GM19023 (cell line): Measurements from ENCODE around the gene GOLGA2.
"Not testable (repeated sequence)": the region's sequence is repeated elsewhere in the genome, so short reads cannot be mapped to it uniquely, and the experiment has no call there.

ENCODE experiments used
- ATAC-seq: cut with Tn5 transposase; IDR thresholded peaks from one replicate; pipeline ENCODE4 v1.9.1; 2021; ENCODE audit warnings: mild to moderate bottlenecking, moderate library complexity; ENCODE audit not compliant: unreplicated experiment

Gene GOLGA2

GRCh38 chr9:128293091-128293490 lies 17.3 kb upstream of the GOLGA2 start:
- no peak for ATAC-seq

GRCh38 chr9:128292009-128292408 lies 16.2 kb upstream of the GOLGA2 start:
- ATAC-seq: no peak

- ATAC-seq: no peak
Observed at GRCh38 chr9:128288273-128289004, 12.6 kb upstream of the GOLGA2 start.

GRCh38 chr9:128286440-128286839 lies 10.6 kb upstream of the GOLGA2 start:
- ATAC-seq: no peak

GRCh38 chr9:128285033-128285784 lies 9.4 kb upstream of the GOLGA2 start:
- no peak for ATAC-seq

GRCh38 chr9:128282500-128282899 lies 6.7 kb upstream of the GOLGA2 start:
- ATAC-seq: no peak

- ATAC-seq: no peak
Observed at GRCh38 chr9:128280084-128280622, 4.3 kb upstream of the GOLGA2 start.

DNA sequence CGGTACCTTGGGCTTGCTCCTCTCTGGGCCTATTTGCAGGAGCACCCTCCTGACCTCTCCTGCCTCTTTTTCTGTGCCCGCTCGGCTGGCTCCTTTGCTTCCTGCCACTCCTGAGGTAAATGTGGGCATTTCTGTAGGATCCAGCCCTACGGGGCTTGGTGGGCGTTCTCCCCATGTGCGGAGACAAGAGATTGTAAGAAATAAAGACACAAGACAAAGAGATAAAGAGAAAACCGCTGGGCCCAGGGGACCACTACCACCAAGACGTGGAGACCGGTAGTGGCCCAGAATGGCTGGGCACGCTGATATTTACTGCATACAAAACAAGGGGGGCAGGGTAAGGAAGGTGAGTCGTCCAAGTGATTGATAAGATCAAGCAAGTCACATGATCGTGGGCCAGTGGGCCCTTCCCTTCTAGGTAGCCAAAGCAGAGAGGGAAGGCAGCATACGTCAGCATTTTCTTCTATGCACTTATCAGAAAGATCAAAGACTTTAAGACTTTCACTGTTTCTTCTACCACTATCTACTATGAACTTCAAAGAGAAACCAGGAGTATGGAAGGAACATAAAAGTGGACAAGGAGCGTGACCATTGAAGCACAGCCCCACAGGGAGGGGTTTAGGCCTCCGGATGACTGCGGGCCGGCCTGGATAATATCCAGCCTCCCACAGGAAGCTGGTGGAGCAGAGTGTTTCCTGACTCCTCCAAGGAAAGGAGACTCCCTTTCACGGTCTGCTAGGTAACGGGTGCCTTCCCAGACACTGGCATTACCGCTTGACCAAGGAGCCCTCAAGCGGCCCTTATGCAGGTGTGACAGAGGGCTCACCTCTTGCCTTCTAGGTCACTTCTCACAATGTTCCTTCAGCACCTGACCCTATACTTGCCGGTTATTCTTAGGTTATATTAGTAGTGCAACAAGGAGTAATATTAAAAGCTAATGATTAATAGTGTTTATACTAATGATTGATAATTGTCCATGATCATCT lies 3.6 kb upstream of the GOLGA2 start:
- not testable (repeated sequence) for ATAC-seq

GRCh38 chr9:128276574-128277270 lies 915 bp upstream of the GOLGA2 start:
- no peak for ATAC-seq

GRCh38 chr9:128276008-128276573 lies 284 bp upstream of the GOLGA2 start, which contains the start of gene SWI5:
Gene SWI5 (plus strand): TSS chr9:128276276.
- peak; percentile 97 for ATAC-seq

GRCh38 chr9:128274245-128274644 lies 1.6 kb downstream of the GOLGA2 start:
- ATAC-seq: no peak

- ATAC-seq: no peak
Observed at GRCh38 chr9:128271512-128271911, 4.3 kb downstream of the GOLGA2 start.

DNA sequence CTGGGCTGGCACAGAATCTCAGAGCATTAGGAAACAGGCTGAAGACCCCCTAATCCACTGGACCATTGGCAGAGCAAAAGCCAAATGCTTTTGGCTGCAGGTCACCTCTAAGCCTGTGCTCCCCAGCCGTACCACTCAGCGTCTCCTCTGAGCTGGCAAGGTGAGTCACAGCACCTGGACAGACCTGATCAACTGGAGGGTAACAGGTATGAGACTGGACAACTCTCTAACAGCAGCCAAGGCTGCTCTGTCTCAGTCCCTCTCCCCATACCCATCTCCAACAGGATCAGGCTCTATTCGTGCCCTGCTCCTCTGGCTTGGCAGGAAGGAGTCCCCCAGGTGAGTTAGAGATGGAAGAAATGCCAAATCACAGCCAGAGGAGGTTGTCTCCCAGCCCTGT lies 4.7 kb downstream of the GOLGA2 start:
- no peak for ATAC-seq

DNA sequence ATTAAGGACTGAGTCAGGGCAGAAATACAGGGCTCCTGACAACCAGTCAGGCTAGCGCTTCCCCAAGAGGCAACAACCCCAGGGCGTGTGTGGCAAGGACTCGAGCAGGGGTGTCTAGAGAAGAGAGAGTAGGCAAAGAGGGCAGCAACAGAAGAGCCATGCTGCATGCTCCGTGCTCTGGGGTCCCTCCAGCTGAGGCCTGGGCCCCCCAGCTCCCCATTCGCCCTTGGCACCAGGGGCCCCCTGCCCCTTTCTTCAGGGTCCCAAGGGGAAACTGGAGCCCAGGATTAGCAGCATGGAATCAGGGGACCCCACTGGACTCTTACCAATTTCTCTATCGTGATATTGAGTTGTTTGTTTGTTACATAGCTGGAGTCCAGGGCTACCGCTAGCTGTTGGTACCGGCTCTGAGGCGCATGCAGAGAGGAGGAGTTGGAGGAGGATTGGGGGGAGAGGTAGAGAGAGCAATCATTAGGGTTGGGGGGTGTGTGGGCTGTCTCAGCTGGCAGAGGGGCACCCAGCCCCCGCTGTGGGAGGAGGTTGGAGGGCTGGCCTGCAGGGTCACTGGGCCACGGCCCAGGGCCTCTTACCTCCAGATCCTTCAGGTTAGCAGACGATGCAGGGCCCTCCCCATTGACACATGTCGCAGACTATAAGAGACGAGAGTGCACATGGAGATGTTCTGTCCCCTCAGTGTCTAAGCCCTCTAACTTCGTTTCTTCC lies 8.8 kb downstream of the GOLGA2 start:
- ATAC-seq: no peak

GRCh38 chr9:128265348-128265847 lies 10.4 kb downstream of the GOLGA2 start:
- ATAC-seq: no peak

- ATAC-seq: no peak
Observed at GRCh38 chr9:128262687-128263086, 13.1 kb downstream of the GOLGA2 start.

DNA sequence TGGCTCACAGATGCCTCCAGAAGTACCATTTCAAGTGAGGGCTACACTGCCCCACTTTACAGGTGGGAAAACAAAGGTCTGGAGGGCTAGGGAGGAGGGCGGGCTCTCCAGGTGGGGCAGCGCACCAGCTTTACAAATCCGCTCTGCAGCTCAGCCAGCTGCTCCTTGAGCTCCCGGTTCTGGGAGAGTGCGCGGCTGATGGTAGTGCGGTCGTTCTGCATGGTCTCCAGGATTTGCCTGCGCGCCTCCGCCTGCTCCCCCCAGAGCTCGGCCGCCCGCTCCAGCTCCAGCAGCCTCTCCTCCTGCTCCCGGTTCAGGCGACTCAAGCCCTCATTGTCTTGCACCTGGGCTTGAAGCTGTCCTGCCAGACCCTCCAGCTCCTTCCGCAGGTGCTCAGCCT lies 15.5 kb downstream of the GOLGA2 start:
- ATAC-seq: no peak

DNA sequence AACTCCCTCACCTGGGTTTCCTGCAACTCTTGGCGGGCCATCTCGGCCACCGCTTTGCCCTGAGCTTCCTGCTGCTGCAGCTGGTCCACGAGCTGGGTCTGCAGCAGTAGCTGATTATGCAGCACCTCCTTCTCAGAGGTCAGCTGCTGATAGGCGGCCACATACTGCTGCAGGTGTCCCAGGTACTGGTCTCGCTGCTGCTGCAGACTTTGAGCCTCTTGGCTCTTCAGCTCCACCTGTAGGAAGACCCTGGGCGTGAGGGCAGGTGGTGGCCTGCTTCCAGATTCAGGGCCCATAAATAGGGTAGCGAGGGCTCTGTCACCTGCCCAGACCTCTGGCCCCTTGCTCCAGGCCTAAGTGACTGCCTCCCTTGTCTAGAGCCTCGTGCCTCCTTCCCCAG lies 16.7 kb downstream of the GOLGA2 start:
- ATAC-seq: no peak

DNA sequence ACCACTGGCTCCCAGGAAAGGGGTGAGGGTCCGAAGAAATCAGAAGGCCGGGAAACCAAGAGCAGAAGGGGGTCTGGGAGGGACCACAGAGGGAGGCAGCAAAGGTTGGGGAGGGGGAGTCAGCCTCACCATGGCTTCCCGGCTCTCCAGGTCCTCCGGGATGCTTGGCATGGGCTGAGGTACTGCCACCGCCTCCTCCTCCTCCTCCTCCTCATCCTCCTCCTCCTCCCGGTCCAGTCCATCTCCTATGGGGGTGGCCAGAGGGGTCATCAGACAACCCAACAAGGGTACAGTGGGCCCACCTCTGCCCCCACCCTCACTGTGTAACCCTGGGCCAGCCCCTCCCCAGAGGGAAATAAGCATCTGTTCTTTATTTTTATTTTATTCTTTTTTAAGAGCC lies 17.5 kb downstream of the GOLGA2 start:
- ATAC-seq: no peak
